GM23338 (cell line): Measurements from ENCODE around the gene TBX1.

Experiments
- CREB1 ChIP-seq: fragments of 250-450 bp; sonication (Bioruptor Pico); IDR thresholded peaks from 2 replicates; pipeline ENCODE4 v1.5.0; 2020; ENCODE audit warnings: low read depth, mild to moderate bottlenecking, moderate library complexity
- CTCF ChIP-seq, 2 experiments: fragments of 200-600 bp in 1 of 2; sonication (generic) in 1 of 2; conservative IDR thresholded peaks; 2 replicates each; pipeline versions ENCODE4 v1.5.1 to v1.6.1; 2016 to 2017; ENCODE audit warnings: antibody characterized with exemption in 2 of 2, low read depth in 2 of 2, mild to moderate bottlenecking in 2 of 2, moderate library complexity in 1 of 2
- EZH2 ChIP-seq: fragments of 200-600 bp; sonication (generic); IDR thresholded peaks from one replicate; pipeline ENCODE4 v1.8.0; 2017; ENCODE audit warnings: antibody characterized with exemption, mild to moderate bottlenecking, low read depth; ENCODE audit not compliant: unreplicated experiment
- EZH2phosphoT487 ChIP-seq: fragments of 200-600 bp; sonication (generic); IDR thresholded peaks from one replicate; pipeline ENCODE4 v1.8.1; 2018; ENCODE audit warnings: antibody characterized with exemption; ENCODE audit not compliant: unreplicated experiment
- JUNB ChIP-seq: IDR thresholded peaks from one replicate; pipeline ENCODE4 v1.6.1; 2016; ENCODE audit warnings: antibody characterized with exemption; ENCODE audit not compliant: unreplicated experiment
- NANOG ChIP-seq: IDR thresholded peaks from 2 replicates; pipeline ENCODE4 v1.6.1; 2016; ENCODE audit warnings: antibody characterized with exemption, borderline replicate concordance
- POLR2AphosphoS5 ChIP-seq: IDR thresholded peaks from 2 replicates; pipeline ENCODE4 v1.6.1; 2016; ENCODE audit warnings: antibody characterized with exemption, low read depth
- STAT1 ChIP-seq: IDR thresholded peaks from one replicate; pipeline ENCODE4 v1.6.1; 2016; ENCODE audit warnings: antibody characterized with exemption; ENCODE audit not compliant: unreplicated experiment
- ZNF114 ChIP-seq: fragments of 250-450 bp; sonication (Bioruptor Pico); IDR thresholded peaks from 2 replicates; pipeline ENCODE4 v1.5.0; 2020; ENCODE audit warnings: mild to moderate bottlenecking, moderate library complexity
- ZNF331 ChIP-seq: fragments of 250-450 bp; sonication (Bioruptor Pico); IDR thresholded peaks from 2 replicates; pipeline ENCODE4 v1.5.0; 2020; ENCODE audit warnings: low read depth, mild to moderate bottlenecking, moderate library complexity
- ZNF462 ChIP-seq: fragments of 250-450 bp; sonication (Bioruptor Pico); IDR thresholded peaks from 2 replicates; pipeline ENCODE4 v1.5.0; 2020; ENCODE audit warnings: mild to moderate bottlenecking, moderate library complexity
- TF ChIP-seq, protein P1 (sequence below): IDR thresholded peaks from one replicate; pipeline ENCODE4 v1.6.1; 2018; ENCODE audit warnings: antibody characterized with exemption; ENCODE audit not compliant: unreplicated experiment
- TF ChIP-seq, protein P2 (sequence below): IDR thresholded peaks from 2 replicates; pipeline ENCODE4 v1.6.1; 2016; ENCODE audit warnings: antibody characterized with exemption

- no peak for TF ChIP-seq CTCF (conservative IDR thresholded peaks at IDR 0.05; ENCODE audit: low read depth in 2 of 2)
- TF ChIP-seq POLR2AphosphoS5, result no peak; the same call in 1 of the 2 replicates
- TF ChIP-seq, protein P1, sequence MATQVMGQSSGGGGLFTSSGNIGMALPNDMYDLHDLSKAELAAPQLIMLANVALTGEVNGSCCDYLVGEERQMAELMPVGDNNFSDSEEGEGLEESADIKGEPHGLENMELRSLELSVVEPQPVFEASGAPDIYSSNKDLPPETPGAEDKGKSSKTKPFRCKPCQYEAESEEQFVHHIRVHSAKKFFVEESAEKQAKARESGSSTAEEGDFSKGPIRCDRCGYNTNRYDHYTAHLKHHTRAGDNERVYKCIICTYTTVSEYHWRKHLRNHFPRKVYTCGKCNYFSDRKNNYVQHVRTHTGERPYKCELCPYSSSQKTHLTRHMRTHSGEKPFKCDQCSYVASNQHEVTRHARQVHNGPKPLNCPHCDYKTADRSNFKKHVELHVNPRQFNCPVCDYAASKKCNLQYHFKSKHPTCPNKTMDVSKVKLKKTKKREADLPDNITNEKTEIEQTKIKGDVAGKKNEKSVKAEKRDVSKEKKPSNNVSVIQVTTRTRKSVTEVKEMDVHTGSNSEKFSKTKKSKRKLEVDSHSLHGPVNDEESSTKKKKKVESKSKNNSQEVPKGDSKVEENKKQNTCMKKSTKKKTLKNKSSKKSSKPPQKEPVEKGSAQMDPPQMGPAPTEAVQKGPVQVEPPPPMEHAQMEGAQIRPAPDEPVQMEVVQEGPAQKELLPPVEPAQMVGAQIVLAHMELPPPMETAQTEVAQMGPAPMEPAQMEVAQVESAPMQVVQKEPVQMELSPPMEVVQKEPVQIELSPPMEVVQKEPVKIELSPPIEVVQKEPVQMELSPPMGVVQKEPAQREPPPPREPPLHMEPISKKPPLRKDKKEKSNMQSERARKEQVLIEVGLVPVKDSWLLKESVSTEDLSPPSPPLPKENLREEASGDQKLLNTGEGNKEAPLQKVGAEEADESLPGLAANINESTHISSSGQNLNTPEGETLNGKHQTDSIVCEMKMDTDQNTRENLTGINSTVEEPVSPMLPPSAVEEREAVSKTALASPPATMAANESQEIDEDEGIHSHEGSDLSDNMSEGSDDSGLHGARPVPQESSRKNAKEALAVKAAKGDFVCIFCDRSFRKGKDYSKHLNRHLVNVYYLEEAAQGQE, result no peak
- TF ChIP-seq EZH2, result peak; percentile 65
- no peak for TF ChIP-seq EZH2phosphoT487
- TF ChIP-seq CREB1, result no peak
- no peak for TF ChIP-seq ZNF331 (CRISPR knock-in tag)
- TF ChIP-seq ZNF114 (CRISPR knock-in tag), result no peak
- TF ChIP-seq NANOG, result no peak
- TF ChIP-seq JUNB, result no peak
- TF ChIP-seq, protein P2, sequence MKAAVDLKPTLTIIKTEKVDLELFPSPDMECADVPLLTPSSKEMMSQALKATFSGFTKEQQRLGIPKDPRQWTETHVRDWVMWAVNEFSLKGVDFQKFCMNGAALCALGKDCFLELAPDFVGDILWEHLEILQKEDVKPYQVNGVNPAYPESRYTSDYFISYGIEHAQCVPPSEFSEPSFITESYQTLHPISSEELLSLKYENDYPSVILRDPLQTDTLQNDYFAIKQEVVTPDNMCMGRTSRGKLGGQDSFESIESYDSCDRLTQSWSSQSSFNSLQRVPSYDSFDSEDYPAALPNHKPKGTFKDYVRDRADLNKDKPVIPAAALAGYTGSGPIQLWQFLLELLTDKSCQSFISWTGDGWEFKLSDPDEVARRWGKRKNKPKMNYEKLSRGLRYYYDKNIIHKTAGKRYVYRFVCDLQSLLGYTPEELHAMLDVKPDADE, result no peak
- TF ChIP-seq STAT1, result no peak
- no peak for TF ChIP-seq ZNF462 (CRISPR knock-in tag)
Observed at GRCh38 chr22:19722178-19722981, 38.2 kb upstream of the TBX1 start.
